Activated CD4-positive, alpha-beta memory T cell treated with anti-CD3 and anti-CD28 coated beads, Interleukin-2, amount 10 ng/mL, durations not matched to agents 7 days and 5 days (primary cell): ENCODE data around the gene TUBB1. TPM values are rescaled to one million over a fixed set of nuclear protein-coding genes. Genes with fewer than 3 reads are reported as not detected.

Experiments
- CTCF ChIA-PET: fragments of 350-600 bp; sonication (Branson Sonifier 250); formaldehyde crosslinking; loops from one replicate; lab custom pipeline; 2021; ENCODE audit warnings: antibody characterized with exemption, inconsistent platforms; lab: Charles Lee
- POLR2A ChIA-PET: fragments of 350-600 bp; sonication (Branson Sonifier 250); formaldehyde crosslinking; loops from one replicate; lab custom pipeline; 2021; ENCODE audit warnings: antibody characterized with exemption; lab: Charles Lee
- DNase-seq: peaks from one replicate; pipeline ENCODE4 v3.0.0-alpha.2; 2020
- H3K27ac Mint-ChIP-seq: one replicate; pipeline ENCODE4 v1.8.0; 2021; ENCODE audit warnings: mild to moderate bottlenecking, mixed read lengths
- H3K27me3 Mint-ChIP-seq: one replicate; pipeline ENCODE4 v1.8.0; 2021; ENCODE audit warnings: mixed read lengths
- H3K36me3 Mint-ChIP-seq: one replicate; pipeline ENCODE4 v1.8.0; 2021; ENCODE audit warnings: low read depth, mixed read lengths
- H3K4me1 Mint-ChIP-seq: one replicate; pipeline ENCODE4 v1.8.0; 2021; ENCODE audit warnings: mixed read lengths
- H3K4me3 Mint-ChIP-seq: one replicate; pipeline ENCODE4 v1.8.0; 2021; ENCODE audit warnings: mild to moderate bottlenecking, mixed read lengths
- H3K9me3 Mint-ChIP-seq: one replicate; pipeline ENCODE4 v1.8.0; 2021; ENCODE audit warnings: mixed read lengths
- total RNA-seq, 2 experiments: library from RNA; stranded (reverse); gene quantifications; one replicate each; pipeline ENCODE4 v1.2.3, GENCODE V29; 2021

The TUBB1 gene
- total RNA-seq, 2 experiments from 2014 or later = not detected

GRCh38 chr20:59002874-59003399 lies 16.3 kb upstream of the TUBB1 start:
- Mint-ChIP-seq H3K27ac (no peak overlapping the region), H3K9me3 (no peaks in the 10 kb centered on the region), H3K4me1 (peaks cover 41% of the 10 kb centered on the region), H3K36me3 (peaks cover 32% of the 10 kb centered on the region), H3K4me3 (no peak overlapping the region), H3K27me3 (no peaks in the 10 kb centered on the region)
- CTCF ChIA-PET = no interaction called here
- POLR2A ChIA-PET = interaction anchor here (0.8 kb wide), 1 partner anchor 29 kb away, joined by 3 read pairs; the partner anchor contains the start of gene ATP5F1E
- no peak for DNase-seq

GRCh38 chr20:59003836-59004492 lies 15.3 kb upstream of the TUBB1 start:
- POLR2A ChIA-PET = interaction anchor here (0.8 to 2.0 kb wide), 2 partner anchors 9 to 21 kb away, joined by 3 to 7 read pairs; no protein-coding TSS in a partner anchor
- CTCF ChIA-PET = no interaction called here
- H3K27ac Mint-ChIP-seq = peak overlapping the region; percentile 88
- no peak for DNase-seq
- no peaks in the 10 kb centered on the region for H3K9me3 Mint-ChIP-seq
- H3K36me3 Mint-ChIP-seq = peaks cover 26% of the 10 kb centered on the region
- H3K4me3 Mint-ChIP-seq = peak overlapping the region; percentile 36
- H3K4me1 Mint-ChIP-seq = peaks cover 41% of the 10 kb centered on the region
- no peaks in the 10 kb centered on the region for H3K27me3 Mint-ChIP-seq

GRCh38 chr20:59004493-59004762 lies 14.8 kb upstream of the TUBB1 start:
- H3K4me1 Mint-ChIP-seq = peaks cover 41% of the 10 kb centered on the region
- no peaks in the 10 kb centered on the region for H3K9me3 Mint-ChIP-seq
- H3K27ac Mint-ChIP-seq = peak overlapping the region; percentile 88
- ChIA-PET CTCF (no interaction called here), POLR2A (interaction anchor here (0.8 to 2.1 kb wide), 3 partner anchors 10 to 28 kb away, joined by 3 to 23 read pairs (median 7); partner anchors contain the start of gene ATP5F1E)
- DNase-seq = peak; percentile 35
- H3K36me3 Mint-ChIP-seq = peaks cover 24% of the 10 kb centered on the region
- H3K4me3 Mint-ChIP-seq = peak overlapping the region; percentile 78
- H3K27me3 Mint-ChIP-seq = no peaks in the 10 kb centered on the region

GRCh38 chr20:59004763-59005522 lies 14.3 kb upstream of the TUBB1 start:
- Mint-ChIP-seq H3K9me3 (no peaks in the 10 kb centered on the region), H3K27me3 (no peaks in the 10 kb centered on the region), H3K4me3 (peak overlapping the region; percentile 78), H3K4me1 (peaks cover 43% of the 10 kb centered on the region), H3K27ac (peak overlapping the region; percentile 88), H3K36me3 (peaks cover 23% of the 10 kb centered on the region)
- CTCF ChIA-PET = no interaction called here
- POLR2A ChIA-PET = interaction anchor here (1.1 to 2.1 kb wide), 4 partner anchors 10 to 354 kb away, joined by 4 to 23 read pairs (median 6); partner anchors contain the start of genes ATP5F1E and STX16
- peak; percentile 51 for DNase-seq

- H3K27me3 Mint-ChIP-seq = no peaks in the 10 kb centered on the region
- no peak for DNase-seq
- POLR2A ChIA-PET = interaction anchor here (0.6 to 2.1 kb wide), 5 partner anchors 11 to 354 kb away, joined by 3 to 23 read pairs (median 6); partner anchors contain the start of genes ATP5F1E and STX16
These were observed 13.6 kb upstream of the TUBB1 start for GRCh38 chr20:59005523-59006166.

GRCh38 chr20:59006167-59006863 lies 12.9 kb upstream of the TUBB1 start:
- CTCF ChIA-PET = no interaction called here
- no peaks in the 10 kb centered on the region for H3K27me3 Mint-ChIP-seq
- peak overlapping the region; percentile 78 for H3K4me3 Mint-ChIP-seq
- no peak for DNase-seq
- POLR2A ChIA-PET = interaction anchor here (0.6 to 2.1 kb wide), 4 partner anchors 10 to 355 kb away, joined by 3 to 23 read pairs (median 5); partner anchors contain the start of genes ATP5F1E and STX16
- H3K36me3 Mint-ChIP-seq = peaks cover 19% of the 10 kb centered on the region
- no peaks in the 10 kb centered on the region for H3K9me3 Mint-ChIP-seq
- peaks cover 52% of the 10 kb centered on the region for H3K4me1 Mint-ChIP-seq
- peak overlapping the region; percentile 59 for H3K27ac Mint-ChIP-seq

More at GRCh38 chr20:59005523-59006166, 13.6 kb upstream of the TUBB1 start:
- CTCF ChIA-PET = no interaction called here
- H3K27ac Mint-ChIP-seq = peak overlapping the region; percentile 88
- H3K4me3 Mint-ChIP-seq = peak overlapping the region; percentile 78
- peaks cover 20% of the 10 kb centered on the region for H3K36me3 Mint-ChIP-seq
- H3K4me1 Mint-ChIP-seq = peaks cover 46% of the 10 kb centered on the region
- H3K9me3 Mint-ChIP-seq = no peaks in the 10 kb centered on the region

GRCh38 chr20:59006864-59007664 lies 12.2 kb upstream of the TUBB1 start, which contains the start of gene CTSZ:
CTSZ (minus strand) TSS chr20:59007254; CDS start chr20:59007128, 126 bp downstream.
- peak; percentile 61 for DNase-seq
- ChIA-PET CTCF (no interaction called here), POLR2A (interaction anchor here (2.0 kb wide), 1 partner anchor 25 kb away, joined by 17 read pairs; the partner anchor contains the start of gene ATP5F1E)
- Mint-ChIP-seq H3K4me1 (peaks cover 59% of the 10 kb centered on the region), H3K4me3 (peak within 1 kb of the TSS; percentile 78), H3K27me3 (no peaks in the 10 kb centered on the region), H3K27ac (peak within 1 kb of the TSS; percentile 59), H3K9me3 (no peaks in the 10 kb centered on the region), H3K36me3 (peaks cover 14% of the 10 kb centered on the region)

GRCh38 chr20:59007665-59008511 lies 11.3 kb upstream of the TUBB1 start:
- POLR2A ChIA-PET = interaction anchor here (0.6 to 2.0 kb wide), 4 partner anchors 24 to 119 kb away, joined by 3 to 17 read pairs (median 4); partner anchors contain the start of gene ATP5F1E
- H3K36me3 Mint-ChIP-seq = peaks cover 7% of the 10 kb centered on the region
- peak overlapping the region; percentile 70 for H3K4me3 Mint-ChIP-seq
- peaks cover 60% of the 10 kb centered on the region for H3K4me1 Mint-ChIP-seq
- CTCF ChIA-PET = interaction anchor here (1.5 kb wide), 1 partner anchor 36 kb away, joined by 3 read pairs; no protein-coding TSS in a partner anchor
- no peaks in the 10 kb centered on the region for H3K9me3 Mint-ChIP-seq
- H3K27me3 Mint-ChIP-seq = no peaks in the 10 kb centered on the region
- H3K27ac Mint-ChIP-seq = peak overlapping the region; percentile 47
- DNase-seq = no peak

- ChIA-PET POLR2A (interaction anchor here (0.6 to 2.0 kb wide), 5 partner anchors 9 to 120 kb away, joined by 3 to 17 read pairs (median 4); partner anchors contain the start of gene ATP5F1E), CTCF (interaction anchor here (0.9 to 1.5 kb wide), 2 partner anchors 35 to 41 kb away, joined by 3 read pairs; no protein-coding TSS in a partner anchor)
- Mint-ChIP-seq H3K9me3 (no peaks in the 10 kb centered on the region), H3K36me3 (peaks cover 5% of the 10 kb centered on the region), H3K4me3 (peak overlapping the region; percentile 70), H3K27ac (no peak overlapping the region), H3K27me3 (no peaks in the 10 kb centered on the region), H3K4me1 (peaks cover 59% of the 10 kb centered on the region)
- DNase-seq = no peak
These were observed 10.4 kb upstream of the TUBB1 start for GRCh38 chr20:59008715-59009336.

- Mint-ChIP-seq H3K27me3 (no peaks in the 10 kb centered on the region), H3K36me3 (no peaks in the 10 kb centered on the region), H3K9me3 (no peaks in the 10 kb centered on the region), H3K4me3 (no peak overlapping the region), H3K27ac (no peak overlapping the region), H3K4me1 (peaks cover 55% of the 10 kb centered on the region)
- ChIA-PET POLR2A (interaction anchor here (1.0 to 2.6 kb wide), 2 partner anchors 22 to 28 kb away, joined by 3 to 18 read pairs; partner anchors contain the start of gene ATP5F1E), CTCF (no interaction called here)
- DNase-seq = no peak
These were observed 8.8 kb upstream of the TUBB1 start for GRCh38 chr20:59010321-59010994.
